Effector memory CD4-positive, alpha-beta T cell (primary cell): Measurements from ENCODE around the gene IFNG.

ENCODE experiments used
- DNase-seq, 3 donors: peaks; one replicate each; pipeline ENCODE4 v3.0.0-alpha.2; 2020
- H3K27ac ChIP-seq: 2 replicates; pipeline ENCODE4 v1.7.0; 2013; ENCODE audit warnings: mild to moderate bottlenecking, low read length, moderate library complexity; ENCODE audit not compliant: insufficient read depth, poor library complexity, severe bottlenecking
- H3K27me3 ChIP-seq: replicated peaks from 2 replicates; pipeline ENCODE4 v1.7.0; 2013; ENCODE audit warnings: mild to moderate bottlenecking, low read length; ENCODE audit not compliant: insufficient read depth, control insufficient read depth, poor library complexity, severe bottlenecking
- H3K36me3 ChIP-seq: 2 replicates; pipeline ENCODE4 v1.7.0; 2013; ENCODE audit warnings: mild to moderate bottlenecking, low read length, moderate library complexity; ENCODE audit not compliant: control insufficient read depth, insufficient read depth
- H3K4me1 ChIP-seq: 2 replicates; pipeline ENCODE4 v1.7.0; 2013; ENCODE audit warnings: low read length, mild to moderate bottlenecking; ENCODE audit not compliant: control insufficient read depth, insufficient read depth, poor library complexity, severe bottlenecking
- H3K4me3 ChIP-seq: 2 replicates; pipeline ENCODE4 v1.7.0; 2013; ENCODE audit warnings: low read length, low read depth, mild to moderate bottlenecking; ENCODE audit not compliant: insufficient read depth, poor library complexity, severe bottlenecking
- H3K9me3 ChIP-seq: 2 replicates; pipeline ENCODE4 v1.7.0; 2013; ENCODE audit warnings: mild to moderate bottlenecking, low read length, moderate library complexity; ENCODE audit not compliant: control insufficient read depth

Gene IFNG

DNA sequence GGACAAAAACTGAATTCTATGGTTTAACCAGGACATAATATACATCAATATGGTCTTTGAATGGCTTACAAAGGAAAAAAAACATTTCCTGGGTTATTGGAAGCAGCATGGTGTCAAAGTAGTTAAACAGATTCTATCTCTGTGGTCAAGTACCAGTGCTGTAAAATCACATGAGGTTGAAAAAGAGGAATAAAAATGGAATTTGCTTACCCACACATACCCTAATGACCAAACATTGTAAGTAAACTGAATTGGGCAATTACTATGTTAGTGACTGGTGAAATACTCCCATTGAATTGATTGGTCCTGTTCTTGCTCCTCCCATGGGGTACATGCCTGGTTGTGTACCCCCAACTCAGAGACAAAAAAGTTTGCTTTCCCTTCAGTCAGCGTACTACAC lies 19.6 kb downstream of the IFNG start:
- Histone ChIP-seq H3K4me1 (peaks cover 5% of the 10 kb centered on the region), H3K27ac (no peak overlapping the region), H3K27me3 (no peaks in the 10 kb centered on the region), H3K4me3 (no peak overlapping the region), H3K9me3 (no peaks in the 10 kb centered on the region), H3K36me3 (no peaks in the 10 kb centered on the region)
- DNase-seq, result no peak

DNA sequence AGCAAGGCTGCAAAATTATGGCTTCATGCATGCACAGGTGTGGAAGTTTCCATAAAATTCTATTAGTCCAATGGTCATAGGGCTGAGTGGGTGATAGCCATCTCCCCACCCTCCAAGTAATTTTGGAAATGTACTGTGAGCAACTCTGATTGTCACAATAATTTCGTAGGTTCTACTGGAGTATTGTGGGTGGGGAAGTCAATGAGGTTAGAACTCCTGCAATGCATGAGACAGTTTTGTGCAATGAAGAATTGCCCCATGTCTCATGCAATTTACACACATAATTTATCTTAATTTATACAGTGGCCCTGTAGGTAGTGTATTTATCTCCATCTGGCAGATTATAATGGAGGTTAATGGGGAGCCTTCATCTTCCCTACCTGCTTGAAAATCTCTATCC lies 20.5 kb downstream of the IFNG start:
- no peaks in the 10 kb centered on the region for H3K9me3 ChIP-seq
- no peak overlapping the region for H3K27ac ChIP-seq
- H3K27me3 ChIP-seq, result no peaks in the 10 kb centered on the region
- peaks cover 5% of the 10 kb centered on the region for H3K4me1 ChIP-seq
- DNase-seq, result no peak
- H3K36me3 ChIP-seq, result no peaks in the 10 kb centered on the region
- H3K4me3 ChIP-seq, result no peak overlapping the region

GRCh38 chr12:68138480-68138879 lies 21.1 kb downstream of the IFNG start:
- Histone ChIP-seq H3K9me3 (no peaks in the 10 kb centered on the region), H3K27me3 (no peaks in the 10 kb centered on the region), H3K36me3 (no peaks in the 10 kb centered on the region), H3K4me3 (no peak overlapping the region), H3K27ac (no peak overlapping the region), H3K4me1 (peaks cover 5% of the 10 kb centered on the region)
- no peak for DNase-seq

DNA sequence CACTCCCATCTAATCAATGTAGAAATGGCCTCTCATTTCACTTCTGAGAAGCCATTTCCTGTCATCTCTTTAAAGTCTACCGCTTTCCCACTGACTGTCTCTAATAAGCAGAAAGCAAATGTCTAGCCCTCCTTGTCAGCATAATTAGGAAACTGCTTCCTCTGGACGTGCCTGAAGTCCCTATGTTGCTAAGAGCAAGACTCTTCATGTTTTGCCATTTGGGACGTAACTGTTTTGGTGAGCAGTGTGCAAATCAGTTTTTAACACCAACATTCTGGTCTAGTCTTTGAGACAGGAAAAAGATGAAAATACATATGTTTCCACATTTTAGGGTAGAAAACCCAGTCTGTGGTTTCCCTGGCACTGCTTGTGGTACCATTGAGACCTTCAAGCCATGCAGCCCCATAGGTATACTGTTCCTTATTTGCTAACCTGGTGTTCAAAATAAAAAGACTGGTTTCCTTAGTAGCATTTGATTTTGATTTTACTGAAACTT lies 22.2 kb downstream of the IFNG start:
- Histone ChIP-seq H3K9me3 (no peaks in the 10 kb centered on the region), H3K4me1 (peaks cover 5% of the 10 kb centered on the region), H3K27ac (no peak overlapping the region), H3K4me3 (no peak overlapping the region), H3K36me3 (no peaks in the 10 kb centered on the region), H3K27me3 (no peaks in the 10 kb centered on the region)
- DNase-seq, result no peak

- H3K36me3 ChIP-seq, result no peaks in the 10 kb centered on the region
- H3K27ac ChIP-seq, result no peak overlapping the region
- no peaks in the 10 kb centered on the region for H3K27me3 ChIP-seq
- H3K4me3 ChIP-seq, result no peak overlapping the region
- H3K4me1 ChIP-seq, result peaks cover 5% of the 10 kb centered on the region
- no peak for DNase-seq
- no peaks in the 10 kb centered on the region for H3K9me3 ChIP-seq
Observed at GRCh38 chr12:68135520-68135919, 24.0 kb downstream of the IFNG start.

DNA sequence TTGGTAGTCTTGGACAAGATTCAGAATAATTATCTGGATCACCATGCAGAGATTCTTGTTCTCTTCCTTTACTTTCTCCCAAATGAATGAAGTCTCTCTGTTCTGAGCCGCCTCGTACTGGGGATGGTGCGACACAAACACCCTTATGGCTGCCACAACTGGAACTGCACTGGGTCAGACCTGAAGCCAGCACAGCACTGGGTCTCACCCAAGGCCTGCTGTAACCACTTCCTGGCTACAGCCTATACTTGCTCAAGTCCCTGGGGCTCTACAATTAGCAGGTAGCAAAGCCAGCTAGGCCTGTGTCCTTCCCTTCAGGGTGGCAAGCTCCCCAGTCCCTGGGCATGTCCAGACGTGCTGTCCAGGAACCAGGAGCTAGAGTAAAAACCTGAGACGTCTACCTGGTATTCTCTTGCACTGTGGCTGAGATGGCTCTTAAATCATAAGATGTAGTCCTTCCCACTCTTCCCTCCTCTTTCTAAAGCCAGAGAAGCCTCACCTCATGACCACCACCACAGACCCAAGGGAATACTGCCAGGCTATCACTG lies 27.6 kb downstream of the IFNG start:
- no peak for DNase-seq
- Histone ChIP-seq H3K27me3 (no peaks in the 10 kb centered on the region), H3K9me3 (no peaks in the 10 kb centered on the region), H3K27ac (no peak overlapping the region), H3K4me3 (no peak overlapping the region), H3K36me3 (no peaks in the 10 kb centered on the region), H3K4me1 (peaks cover 1% of the 10 kb centered on the region)

- Histone ChIP-seq H3K9me3 (no peaks in the 10 kb centered on the region), H3K4me1 (no peaks in the 10 kb centered on the region), H3K27me3 (no peaks in the 10 kb centered on the region), H3K27ac (no peak overlapping the region), H3K36me3 (no peaks in the 10 kb centered on the region), H3K4me3 (no peak overlapping the region)
- no peak for DNase-seq
Observed at GRCh38 chr12:68129979-68130378, 29.6 kb downstream of the IFNG start.

DNA sequence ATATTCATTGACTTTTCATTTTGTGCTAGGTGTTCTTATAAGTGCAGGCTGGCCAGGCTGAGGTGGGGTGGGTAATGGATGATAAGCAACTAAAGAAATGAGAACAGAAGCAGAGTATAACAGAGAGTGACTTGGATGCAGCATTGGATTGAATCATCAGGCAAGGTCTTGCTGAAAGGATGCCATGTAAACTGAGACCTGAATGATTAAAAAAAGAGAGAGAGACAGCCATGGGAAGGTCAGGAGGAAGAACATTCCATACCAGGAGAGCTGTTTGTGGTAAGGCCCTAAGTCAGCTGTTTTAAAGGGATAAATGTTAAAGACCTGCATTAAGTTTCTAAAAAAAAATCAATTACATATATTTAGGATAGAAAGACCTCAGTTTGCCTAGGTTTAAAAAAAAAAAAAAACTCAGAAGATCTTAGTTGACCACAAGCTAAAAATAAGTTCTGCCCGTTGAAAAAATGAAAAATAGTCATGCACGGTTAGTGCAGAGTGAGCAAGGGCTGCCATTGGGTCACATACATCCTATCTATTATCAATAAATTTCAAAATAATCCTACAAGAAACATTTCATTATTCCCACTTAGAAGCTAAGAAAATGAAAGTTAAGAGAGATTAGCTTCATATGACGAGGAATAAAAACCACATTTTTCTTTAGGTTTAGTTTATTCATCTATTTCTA lies 37.2 kb downstream of the IFNG start:
- Histone ChIP-seq H3K9me3 (no peaks in the 10 kb centered on the region), H3K27ac (no peak overlapping the region), H3K4me1 (no peaks in the 10 kb centered on the region), H3K36me3 (no peaks in the 10 kb centered on the region), H3K4me3 (no peak overlapping the region), H3K27me3 (no peaks in the 10 kb centered on the region)
- DNase-seq, result no peak

DNA sequence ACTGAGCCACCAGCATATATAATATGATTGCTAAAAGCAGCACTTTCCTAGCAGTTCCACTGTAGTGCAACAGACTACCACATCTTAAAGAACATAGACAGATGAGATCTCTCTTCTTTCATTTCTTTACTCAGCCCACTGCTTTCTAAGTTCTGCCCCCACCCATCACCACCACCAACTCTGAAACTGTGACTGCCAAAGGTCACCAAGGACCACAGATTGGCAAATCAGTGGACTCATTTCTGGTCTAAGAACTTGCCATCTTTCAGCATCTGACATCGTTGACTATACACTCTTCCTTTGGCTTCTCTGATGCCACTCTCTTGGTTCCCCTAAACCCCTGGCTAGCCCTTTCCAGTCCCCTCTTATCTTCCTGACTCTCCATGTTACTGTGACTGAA lies 38.4 kb downstream of the IFNG start:
- Histone ChIP-seq H3K27me3 (no peaks in the 10 kb centered on the region), H3K9me3 (no peaks in the 10 kb centered on the region), H3K4me1 (no peaks in the 10 kb centered on the region), H3K36me3 (no peaks in the 10 kb centered on the region), H3K4me3 (no peak overlapping the region), H3K27ac (no peak overlapping the region)
- no peak for DNase-seq

GRCh38 chr12:68119724-68120211 lies 39.8 kb downstream of the IFNG start:
- Histone ChIP-seq H3K9me3 (no peaks in the 10 kb centered on the region), H3K27ac (no peak overlapping the region), H3K4me3 (no peak overlapping the region), H3K4me1 (no peaks in the 10 kb centered on the region), H3K27me3 (no peaks in the 10 kb centered on the region), H3K36me3 (no peaks in the 10 kb centered on the region)
- peak in 1 of 3 donors; percentile 2 for DNase-seq
